IMR-90 (cell line): Measurements from ENCODE around the gene NPLOC4. TPM values are rescaled to one million over a fixed set of nuclear protein-coding genes. Genes with fewer than 3 reads are reported as not detected.

Experiments
- ATAC-seq: fragments of 200-7000 bp; cut with Tn5 transposase; 2 replicates; pipeline ENCODE4 v1.9.1; 2020; ENCODE audit warnings: low read depth, mild to moderate bottlenecking, moderate library complexity
- BruUV-seq: library from RNA; stranded (reverse); fragments of 400-500 nt; replicated peaks from 2 replicates; lab custom pipeline; 2021; lab: Mats Ljungman, UMichigan
- CTCF ChIA-PET: fragments of 300-600 bp; formaldehyde crosslinking; extraction: SDS; loops from one replicate; lab custom pipeline; 2021; ENCODE audit warnings: antibody characterized with exemption; lab: Yijun Ruan, JAX
- POLR2A ChIA-PET: fragments of 300-600 bp; sonication (Branson Sonifier 250); formaldehyde crosslinking; loops from one replicate; lab custom pipeline; 2022; ENCODE audit warnings: antibody characterized with exemption; ENCODE audit not compliant: unreplicated experiment; lab: Charles Lee
- DNase-seq: peaks from one replicate; pipeline ENCODE4 v3.0.0; 2013
- H2AFZ ChIP-seq: replicated peaks from 2 replicates; pipeline ENCODE3; 2013; ENCODE audit warnings: low read length, mild to moderate bottlenecking; ENCODE audit not compliant: poor library complexity
- H2AK5ac ChIP-seq: 2 replicates; pipeline ENCODE4 v1.6.1; 2013; ENCODE audit warnings: low read depth, low read length, inconsistent platforms
- H2AK9ac ChIP-seq: replicated peaks from 2 replicates; pipeline ENCODE3; 2013; ENCODE audit warnings: mild to moderate bottlenecking, low read depth, low read length, moderate library complexity; ENCODE audit not compliant: poor library complexity
- H2BK120ac ChIP-seq: 2 replicates; pipeline ENCODE4 v1.6.1; 2013; ENCODE audit warnings: low read depth, low read length, inconsistent platforms
- H2BK15ac ChIP-seq: 3 replicates; pipeline ENCODE4 v1.6.1; 2013; ENCODE audit warnings: low read depth, low read length, inconsistent platforms
- H2BK20ac ChIP-seq: 2 replicates; pipeline ENCODE4 v1.6.1; 2013; ENCODE audit warnings: low read depth, mild to moderate bottlenecking, inconsistent platforms, low read length, moderate library complexity
- H2BK5ac ChIP-seq: 2 replicates; pipeline ENCODE4 v1.6.1; 2013; ENCODE audit warnings: mild to moderate bottlenecking, low read depth, low read length, inconsistent platforms; ENCODE audit not compliant: poor library complexity, severe bottlenecking
- H3K14ac ChIP-seq: replicated peaks from 2 replicates; pipeline ENCODE4 v1.6.1; 2013; ENCODE audit warnings: low read depth, low read length, inconsistent platforms
- H3K18ac ChIP-seq: 2 replicates; pipeline ENCODE4 v1.6.1; 2013; ENCODE audit warnings: low read depth, low read length, control low read depth
- H3K23ac ChIP-seq: 2 replicates; pipeline ENCODE4 v1.6.1; 2013; ENCODE audit warnings: low read depth, low read length, inconsistent platforms
- H3K27ac ChIP-seq: 2 replicates; pipeline ENCODE4 v1.5.1; 2013; ENCODE audit warnings: mild to moderate bottlenecking, control low read depth, low read length; ENCODE audit not compliant: insufficient read depth
- H3K27me3 ChIP-seq: 2 replicates; pipeline ENCODE4 v1.6.1; 2013; ENCODE audit warnings: low read length; ENCODE audit not compliant: control insufficient read depth, insufficient read depth
- H3K36me3 ChIP-seq: 2 replicates; pipeline ENCODE4 v1.6.1; 2013; ENCODE audit warnings: low read length, mixed read lengths; ENCODE audit not compliant: control insufficient read depth, insufficient read depth
- H3K4ac ChIP-seq: 2 replicates; pipeline ENCODE4 v1.6.1; 2013; ENCODE audit warnings: low read depth, low read length, inconsistent platforms
- H3K4me1 ChIP-seq: 2 replicates; pipeline ENCODE4 v1.6.1; 2013; ENCODE audit warnings: low read length, mixed read lengths; ENCODE audit not compliant: control insufficient read depth, insufficient read depth
- H3K4me2 ChIP-seq: 2 replicates; pipeline ENCODE4 v1.6.1; 2013; ENCODE audit warnings: low read depth, mild to moderate bottlenecking, control low read depth, low read length, moderate library complexity
- H3K4me3 ChIP-seq: 2 replicates; pipeline ENCODE4 v1.5.1; 2013; ENCODE audit warnings: low read depth, mild to moderate bottlenecking, control low read depth, low read length, moderate library complexity; ENCODE audit not compliant: insufficient read depth
- H3K56ac ChIP-seq: 2 replicates; pipeline ENCODE4 v1.6.1; 2013; ENCODE audit warnings: low read length, inconsistent platforms; ENCODE audit not compliant: insufficient read depth; ENCODE audit errors: extremely low read depth
- H3K79me1 ChIP-seq, 2 experiments: 2 replicates each; pipeline ENCODE4 v1.6.1; 2013; ENCODE audit warnings: low read length in 2 of 2, inconsistent platforms in 1 of 2, low read depth in 1 of 2
- H3K9ac ChIP-seq: 2 replicates; pipeline ENCODE4 v1.6.1; 2013; ENCODE audit warnings: low read depth, low read length, control low read depth
- H3K9me1 ChIP-seq: 2 replicates; pipeline ENCODE4 v1.6.1; 2013; ENCODE audit warnings: low read length, inconsistent platforms; ENCODE audit not compliant: insufficient read depth
- H3K9me3 ChIP-seq: 2 replicates; pipeline ENCODE4 v1.6.1; 2013; ENCODE audit warnings: low read length; ENCODE audit not compliant: control insufficient read depth, insufficient read depth
- H4K20me1 ChIP-seq: 2 replicates; pipeline ENCODE4 v1.6.1; 2013; ENCODE audit warnings: low read length, inconsistent platforms; ENCODE audit not compliant: insufficient read depth
- H4K5ac ChIP-seq: 2 replicates; pipeline ENCODE4 v1.6.1; 2013; ENCODE audit warnings: mild to moderate bottlenecking, low read depth, low read length, control low read depth
- H4K8ac ChIP-seq, 2 experiments: 2 replicates each; pipeline ENCODE4 v1.6.1; 2013; ENCODE audit warnings: low read depth in 2 of 2, low read length in 2 of 2, control low read depth in 1 of 2, inconsistent platforms in 1 of 2
- H4K91ac ChIP-seq: 2 replicates; pipeline ENCODE4 v1.6.1; 2013; ENCODE audit warnings: low read depth, low read length, inconsistent platforms; ENCODE audit not compliant: insufficient read depth
- CEBPB ChIP-seq: IDR thresholded peaks from 2 replicates; pipeline ENCODE4 v1.6.1; 2012; ENCODE audit warnings: low read depth, low read length, improper control_type of control experiment
- CHD1 ChIP-seq: IDR thresholded peaks from 2 replicates; pipeline ENCODE4 v1.6.1; 2012; ENCODE audit warnings: low read depth, low read length, improper control_type of control experiment
- CTCF ChIP-seq: conservative IDR thresholded peaks from 2 replicates; pipeline ENCODE4 v1.5.1; 2012; ENCODE audit warnings: mild to moderate bottlenecking, low read depth, low read length, improper control_type of control experiment
- ELK1 ChIP-seq: fragments of 150-350 bp; IDR thresholded peaks from 2 replicates; pipeline ENCODE4 v1.6.1; 2016; ENCODE audit warnings: low read depth, mild to moderate bottlenecking, low read length, moderate library complexity, borderline replicate concordance
- FOS ChIP-seq: fragments of 150-350 bp; IDR thresholded peaks from 2 replicates; pipeline ENCODE4 v1.6.1; 2016; ENCODE audit warnings: low read depth, low read length
- MXI1 ChIP-seq: IDR thresholded peaks from 2 replicates; pipeline ENCODE4 v1.6.1; 2012; ENCODE audit warnings: low read depth, mild to moderate bottlenecking, low read length, moderate library complexity, borderline replicate concordance
- NFE2L2 ChIP-seq: fragments of 150-350 bp; IDR thresholded peaks from 2 replicates; pipeline ENCODE4 v1.6.1; 2016; ENCODE audit warnings: low read depth, mild to moderate bottlenecking, low read length
- RCOR1 ChIP-seq: IDR thresholded peaks from 2 replicates; pipeline ENCODE4 v1.6.1; 2012; ENCODE audit warnings: mild to moderate bottlenecking, low read length, improper control_type of control experiment; ENCODE audit not compliant: insufficient replicate concordance
- SMC3 ChIP-seq: fragments of 150-350 bp; IDR thresholded peaks from 2 replicates; pipeline ENCODE4 v1.6.1; 2016; ENCODE audit warnings: low read depth, mild to moderate bottlenecking, antibody characterized with exemption, low read length, moderate library complexity
- USF2 ChIP-seq: fragments of 150-350 bp; IDR thresholded peaks from 2 replicates; pipeline ENCODE4 v1.6.1; 2017; ENCODE audit warnings: mild to moderate bottlenecking, antibody characterized with exemption, low read length, low read depth
- WGBS, 2 experiments: methylation state at CpG; one replicate each; pipeline versions ENCODE4 v1.1.5 to v1.1.7; 2013; ENCODE audit warnings: missing lambda C conversion rate in 2 of 2; ENCODE audit not compliant: insufficient read length in 1 of 2; ENCODE audit errors: extremely low coverage in 2 of 2; 5-methylcytosine and 5-hydroxymethylcytosine counted together
- dilution Hi-C: fragments of 300-500 bp; cut with HindIII; formaldehyde crosslinking; loops from one replicate; pipeline ENCODE4 v1.14.3; 2018; ENCODE audit warnings: low sequenced_read_pairs; ENCODE audit not compliant: unreplicated experiment
- in situ Hi-C: fragments of 300-500 bp; cut with MboI; formaldehyde crosslinking; loops from 3 replicates; pipeline ENCODE4 v1.14.3; 2019; ENCODE audit warnings: low sequenced_read_pairs, inconsistent platforms, mixed read lengths
- intact Hi-C: fragments of 100-400 bp; cut with micrococcal nuclease; formaldehyde crosslinking; loops from 2 replicates; pipeline ENCODE4 v1.10.0; 2022
- polyA plus RNA-seq, 3 experiments: library from polyadenylated mRNA; depleted of rRNA; stranded (reverse); fragments of >200 nt; gene quantifications; 2 replicates each; pipeline ENCODE4 v1.2.3, GENCODE V29; 2012; ENCODE audit warnings: low replicate concordance in 1 of 3
- total RNA-seq: library from RNA; depleted of rRNA; stranded (reverse); fragments of >200 nt; gene quantifications from 2 replicates; pipeline ENCODE4 v1.2.3, GENCODE V29; 2012

Gene NPLOC4
- total and polyA plus RNA-seq, 2 of the 4 experiments (the other 2 are of a cell fraction), result 70.4 to 78.3 TPM

DNA sequence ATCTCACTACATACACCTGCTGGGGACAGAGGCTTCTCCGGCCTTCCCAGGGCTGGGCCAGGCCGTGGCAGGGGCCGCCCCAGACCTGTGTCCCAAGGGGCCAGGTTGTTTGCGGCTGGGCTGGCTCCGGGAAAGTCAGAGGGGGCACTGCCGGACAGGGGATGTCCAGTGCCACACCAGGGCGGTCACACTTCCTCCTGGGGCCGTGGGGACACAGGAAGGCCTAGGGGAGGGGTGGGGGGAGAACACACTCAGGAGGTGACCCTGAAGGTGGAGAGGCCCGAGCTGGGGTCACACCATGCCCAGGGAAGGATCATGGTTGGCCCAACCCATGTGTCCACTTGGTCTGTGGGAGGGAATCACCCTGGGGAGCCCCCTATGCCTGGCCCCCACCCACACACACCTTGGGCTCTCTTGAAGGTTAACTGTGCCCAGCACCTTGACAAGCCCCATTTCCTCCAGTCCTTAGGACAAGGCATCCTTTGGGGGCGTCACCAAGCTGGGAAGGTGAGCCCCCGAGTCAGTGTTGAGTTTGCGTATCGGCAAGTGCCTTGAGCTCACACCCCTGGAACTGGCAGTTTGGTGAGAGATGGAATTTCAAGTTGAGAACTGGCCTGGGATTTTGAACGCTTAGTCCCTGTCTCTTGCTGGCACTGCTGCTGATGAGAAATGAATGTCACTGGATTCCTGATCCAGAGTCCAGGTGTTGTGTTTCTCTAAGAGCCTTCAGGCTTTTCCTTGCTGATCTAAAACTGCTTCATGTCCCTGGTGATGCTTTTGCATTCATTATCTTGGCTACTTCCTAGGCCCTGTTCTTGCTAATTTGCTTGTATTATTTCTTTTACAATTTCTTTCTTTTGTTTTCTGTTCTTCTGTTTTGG lies 116.7 kb downstream of the NPLOC4 start:
- H3K4me2 ChIP-seq, result no peak overlapping the region
- intact Hi-C loops, result no loop called here
- dilution Hi-C loops, result no loop called here

More for the DNA sequence above, 116.7 kb downstream of the NPLOC4 start:
- Histone ChIP-seq H2AK5ac (peak overlapping the region; percentile 51; the same call in 1 of the 2 replicates), H2BK20ac (no peak overlapping the region), H3K9me3 (no peaks in the 10 kb centered on the region), H4K91ac (0 out of 2 replicates have a peak overlapping the region, but pooled peaks have one; percentile 2), H3K27ac (no peak overlapping the region), H2BK120ac (no peak overlapping the region), H3K4me1 (peaks cover 37% of the 10 kb centered on the region), H2BK15ac (no peak overlapping the region), H3K79me1 (peaks cover 6 to 43% of the 10 kb centered on the region in 2 experiments; a peak in 3 of 4 replicates), H2BK5ac (no peak overlapping the region), H3K27me3 (no peaks in the 10 kb centered on the region), H3K9ac (no peak overlapping the region), H3K14ac (no peak overlapping the region), H3K36me3 (no peaks in the 10 kb centered on the region; the same call in 1 of the 2 replicates), H4K8ac (no peak overlapping the region), H2AFZ (peak overlapping the region; percentile 85), H4K20me1 (peaks cover 60% of the 10 kb centered on the region), H3K9me1 (peaks cover 5% of the 10 kb centered on the region; the same call in 1 of the 2 replicates), H3K56ac (no peak overlapping the region), H3K18ac (no peak overlapping the region), H3K4me3 (no peak overlapping the region), H4K5ac (no peak overlapping the region), H3K23ac (0 out of 2 replicates have a peak overlapping the region, but pooled peaks have one; percentile 3), H2AK9ac (peak overlapping the region; percentile 85), H3K4ac (no peak overlapping the region)
- TF ChIP-seq CHD1 (no peak), SMC3 (no peak), USF2 (no peak), MXI1 (no peak), CTCF (no peak), RCOR1 (no peak), ELK1 (no peak), CEBPB (no peak), FOS (no peak), NFE2L2 (no peak)
- DNase-seq, result no peak
- CTCF ChIA-PET, result no interaction called here
- in situ Hi-C loops, result no loop called here
- no TSS peak for BruUV-seq
- WGBS, 2 experiments, result 85% methylated on average over 4 of the region's 14 CpGs; no CpG with 5 or more reads in 1 of the 2 experiments
- POLR2A ChIA-PET, result interaction anchor here (0.6 kb wide), 2 partner anchors 37 to 281 kb away, joined by 3 to 4 read pairs; partner anchors contain the start of genes NDUFAF8 and TEPSIN
- no peak for ATAC-seq
